H1 (cell line): ENCODE measurements around the gene PTPRD. TPM values are rescaled to one million over a fixed set of nuclear protein-coding genes. Genes with fewer than 3 reads are reported as not detected.
A peak's percentile ranks its signal among the peaks of the same experiment; 100 is the strongest.

ENCODE experiments used
- GTF2F1 ChIP-seq: IDR thresholded peaks from 2 replicates; pipeline ENCODE4 v1.6.1; 2012; ENCODE audit warnings: low read depth, low read length, improper control_type of control experiment, borderline replicate concordance
- MAFK ChIP-seq: IDR thresholded peaks from 2 replicates; pipeline ENCODE4 v1.6.1; 2012; ENCODE audit warnings: low read depth, mild to moderate bottlenecking, improper control_type of control experiment, low read length
- SIRT6 ChIP-seq: IDR thresholded peaks from one replicate; pipeline ENCODE4 v1.7.1; 2012; ENCODE audit warnings: low read length, inconsistent platforms
- SIX5 ChIP-seq: IDR thresholded peaks from 2 replicates; pipeline ENCODE4 v1.6.1; 2011; ENCODE audit warnings: mild to moderate bottlenecking, low read depth, low read length
- polyA plus RNA-seq, 7 experiments: library from polyadenylated mRNA; depleted of rRNA in 3 of 7; stranded (reverse) in 5 of 7; unstranded in 2 of 7; fragments of >200 nt in 5 of 7; fragments of 200-250 nt in 2 of 7; gene quantifications; 1 replicate in 5 of 7; 2 replicates in 1 of 7; 4 replicates in 1 of 7; pipeline versions ENCODE4 v1.2.1 to v1.2.3, GENCODE V29; 2011 to 2013; ENCODE audit warnings: missing spikeins in 2 of 7, mixed read lengths in 2 of 7
- total RNA-seq: library from RNA; stranded (reverse); fragmentation: NEBNext Ultra II Directional; extraction: Animal tissue kit (Norgen Biotek cat#: 25700); gene quantifications from 2 replicates; pipeline ENCODE4 v1.2.1, GENCODE V29; 2021
- TF ChIP-seq, protein P1 (sequence below): fragments of 300-600 bp; sonication (generic); IDR thresholded peaks from 2 replicates; pipeline ENCODE4 v1.7.1; 2012; ENCODE audit warnings: low read length, moderate library complexity, mild to moderate bottlenecking, inconsistent platforms; ENCODE audit not compliant: insufficient replicate concordance

The PTPRD gene
- total and polyA plus RNA-seq, 2 of the 8 experiments (the other 6 are each of a cell fraction or from before 2014, with no cell fraction given), result 17.2 to 77.0 TPM

DNA sequence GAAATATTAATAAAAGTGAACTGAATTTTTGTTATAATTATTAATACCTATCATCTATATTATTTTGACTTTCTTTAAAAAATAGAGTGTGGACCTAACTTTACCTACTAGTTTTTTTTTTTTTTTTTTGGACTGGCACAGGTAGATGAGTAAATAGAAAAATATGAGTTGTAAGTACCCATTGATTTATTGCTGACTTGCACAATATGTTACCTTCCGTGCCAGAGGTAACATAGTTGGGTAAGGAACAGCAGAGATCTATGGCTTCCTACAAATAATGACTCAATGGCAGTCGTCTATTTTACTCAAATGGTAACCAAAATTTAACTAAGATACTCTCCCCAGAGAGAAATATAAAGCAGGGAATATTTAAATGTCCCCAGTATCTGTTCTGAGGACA lies 1212.8 kb downstream of the PTPRD start (continued):
- TF ChIP-seq, protein P1, sequence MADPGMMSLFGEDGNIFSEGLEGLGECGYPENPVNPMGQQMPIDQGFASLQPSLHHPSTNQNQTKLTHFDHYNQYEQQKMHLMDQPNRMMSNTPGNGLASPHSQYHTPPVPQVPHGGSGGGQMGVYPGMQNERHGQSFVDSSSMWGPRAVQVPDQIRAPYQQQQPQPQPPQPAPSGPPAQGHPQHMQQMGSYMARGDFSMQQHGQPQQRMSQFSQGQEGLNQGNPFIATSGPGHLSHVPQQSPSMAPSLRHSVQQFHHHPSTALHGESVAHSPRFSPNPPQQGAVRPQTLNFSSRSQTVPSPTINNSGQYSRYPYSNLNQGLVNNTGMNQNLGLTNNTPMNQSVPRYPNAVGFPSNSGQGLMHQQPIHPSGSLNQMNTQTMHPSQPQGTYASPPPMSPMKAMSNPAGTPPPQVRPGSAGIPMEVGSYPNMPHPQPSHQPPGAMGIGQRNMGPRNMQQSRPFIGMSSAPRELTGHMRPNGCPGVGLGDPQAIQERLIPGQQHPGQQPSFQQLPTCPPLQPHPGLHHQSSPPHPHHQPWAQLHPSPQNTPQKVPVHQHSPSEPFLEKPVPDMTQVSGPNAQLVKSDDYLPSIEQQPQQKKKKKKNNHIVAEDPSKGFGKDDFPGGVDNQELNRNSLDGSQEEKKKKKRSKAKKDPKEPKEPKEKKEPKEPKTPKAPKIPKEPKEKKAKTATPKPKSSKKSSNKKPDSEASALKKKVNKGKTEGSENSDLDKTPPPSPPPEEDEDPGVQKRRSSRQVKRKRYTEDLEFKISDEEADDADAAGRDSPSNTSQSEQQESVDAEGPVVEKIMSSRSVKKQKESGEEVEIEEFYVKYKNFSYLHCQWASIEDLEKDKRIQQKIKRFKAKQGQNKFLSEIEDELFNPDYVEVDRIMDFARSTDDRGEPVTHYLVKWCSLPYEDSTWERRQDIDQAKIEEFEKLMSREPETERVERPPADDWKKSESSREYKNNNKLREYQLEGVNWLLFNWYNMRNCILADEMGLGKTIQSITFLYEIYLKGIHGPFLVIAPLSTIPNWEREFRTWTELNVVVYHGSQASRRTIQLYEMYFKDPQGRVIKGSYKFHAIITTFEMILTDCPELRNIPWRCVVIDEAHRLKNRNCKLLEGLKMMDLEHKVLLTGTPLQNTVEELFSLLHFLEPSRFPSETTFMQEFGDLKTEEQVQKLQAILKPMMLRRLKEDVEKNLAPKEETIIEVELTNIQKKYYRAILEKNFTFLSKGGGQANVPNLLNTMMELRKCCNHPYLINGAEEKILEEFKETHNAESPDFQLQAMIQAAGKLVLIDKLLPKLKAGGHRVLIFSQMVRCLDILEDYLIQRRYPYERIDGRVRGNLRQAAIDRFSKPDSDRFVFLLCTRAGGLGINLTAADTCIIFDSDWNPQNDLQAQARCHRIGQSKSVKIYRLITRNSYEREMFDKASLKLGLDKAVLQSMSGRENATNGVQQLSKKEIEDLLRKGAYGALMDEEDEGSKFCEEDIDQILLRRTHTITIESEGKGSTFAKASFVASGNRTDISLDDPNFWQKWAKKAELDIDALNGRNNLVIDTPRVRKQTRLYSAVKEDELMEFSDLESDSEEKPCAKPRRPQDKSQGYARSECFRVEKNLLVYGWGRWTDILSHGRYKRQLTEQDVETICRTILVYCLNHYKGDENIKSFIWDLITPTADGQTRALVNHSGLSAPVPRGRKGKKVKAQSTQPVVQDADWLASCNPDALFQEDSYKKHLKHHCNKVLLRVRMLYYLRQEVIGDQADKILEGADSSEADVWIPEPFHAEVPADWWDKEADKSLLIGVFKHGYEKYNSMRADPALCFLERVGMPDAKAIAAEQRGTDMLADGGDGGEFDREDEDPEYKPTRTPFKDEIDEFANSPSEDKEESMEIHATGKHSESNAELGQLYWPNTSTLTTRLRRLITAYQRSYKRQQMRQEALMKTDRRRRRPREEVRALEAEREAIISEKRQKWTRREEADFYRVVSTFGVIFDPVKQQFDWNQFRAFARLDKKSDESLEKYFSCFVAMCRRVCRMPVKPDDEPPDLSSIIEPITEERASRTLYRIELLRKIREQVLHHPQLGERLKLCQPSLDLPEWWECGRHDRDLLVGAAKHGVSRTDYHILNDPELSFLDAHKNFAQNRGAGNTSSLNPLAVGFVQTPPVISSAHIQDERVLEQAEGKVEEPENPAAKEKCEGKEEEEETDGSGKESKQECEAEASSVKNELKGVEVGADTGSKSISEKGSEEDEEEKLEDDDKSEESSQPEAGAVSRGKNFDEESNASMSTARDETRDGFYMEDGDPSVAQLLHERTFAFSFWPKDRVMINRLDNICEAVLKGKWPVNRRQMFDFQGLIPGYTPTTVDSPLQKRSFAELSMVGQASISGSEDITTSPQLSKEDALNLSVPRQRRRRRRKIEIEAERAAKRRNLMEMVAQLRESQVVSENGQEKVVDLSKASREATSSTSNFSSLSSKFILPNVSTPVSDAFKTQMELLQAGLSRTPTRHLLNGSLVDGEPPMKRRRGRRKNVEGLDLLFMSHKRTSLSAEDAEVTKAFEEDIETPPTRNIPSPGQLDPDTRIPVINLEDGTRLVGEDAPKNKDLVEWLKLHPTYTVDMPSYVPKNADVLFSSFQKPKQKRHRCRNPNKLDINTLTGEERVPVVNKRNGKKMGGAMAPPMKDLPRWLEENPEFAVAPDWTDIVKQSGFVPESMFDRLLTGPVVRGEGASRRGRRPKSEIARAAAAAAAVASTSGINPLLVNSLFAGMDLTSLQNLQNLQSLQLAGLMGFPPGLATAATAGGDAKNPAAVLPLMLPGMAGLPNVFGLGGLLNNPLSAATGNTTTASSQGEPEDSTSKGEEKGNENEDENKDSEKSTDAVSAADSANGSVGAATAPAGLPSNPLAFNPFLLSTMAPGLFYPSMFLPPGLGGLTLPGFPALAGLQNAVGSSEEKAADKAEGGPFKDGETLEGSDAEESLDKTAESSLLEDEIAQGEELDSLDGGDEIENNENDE, result no peak
- TF ChIP-seq MAFK (peak; percentile 35; the same call in 1 of the 2 replicates), GTF2F1 (no peak), SIRT6 (no peak), SIX5 (no peak)
